ENCODE data around the gene SLC22A31.
"Not testable (repeated sequence)": the region's sequence is repeated elsewhere in the genome, so short reads cannot be mapped to it uniquely, and the experiment has no call there.

SLC22A31 gene

DNA sequence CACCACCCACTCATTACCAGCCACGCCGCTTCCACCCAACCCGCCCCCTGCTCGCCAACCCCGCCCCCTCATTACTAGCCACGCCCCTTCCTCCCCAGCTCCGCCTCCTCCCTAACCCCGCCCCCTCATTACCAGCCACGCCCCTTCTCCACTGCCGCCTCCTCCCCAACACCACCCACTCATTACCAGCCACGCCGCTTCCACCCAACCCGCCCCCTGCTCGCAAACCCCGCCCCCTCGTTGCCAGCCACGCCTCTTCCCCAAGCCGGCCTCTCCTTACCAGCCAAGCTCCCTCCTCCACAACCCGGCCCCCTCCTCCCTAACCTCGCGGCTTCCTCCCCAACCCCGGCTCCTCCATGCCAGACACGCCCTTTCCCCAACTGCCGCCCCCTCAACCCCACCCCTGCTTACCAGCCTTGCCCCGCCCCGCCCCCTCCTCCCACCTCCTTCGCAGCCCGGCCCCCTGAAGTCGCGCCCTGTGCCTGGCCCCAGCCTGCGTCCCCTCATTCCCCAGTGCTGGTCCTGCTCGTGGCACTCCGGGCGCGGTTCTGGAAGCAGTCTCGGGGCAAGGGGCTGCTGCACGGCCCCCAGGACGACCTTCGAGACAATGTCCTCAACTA lies 7.3 kb downstream of the SLC22A31 start:
- no peak for DNase-seq

DNA sequence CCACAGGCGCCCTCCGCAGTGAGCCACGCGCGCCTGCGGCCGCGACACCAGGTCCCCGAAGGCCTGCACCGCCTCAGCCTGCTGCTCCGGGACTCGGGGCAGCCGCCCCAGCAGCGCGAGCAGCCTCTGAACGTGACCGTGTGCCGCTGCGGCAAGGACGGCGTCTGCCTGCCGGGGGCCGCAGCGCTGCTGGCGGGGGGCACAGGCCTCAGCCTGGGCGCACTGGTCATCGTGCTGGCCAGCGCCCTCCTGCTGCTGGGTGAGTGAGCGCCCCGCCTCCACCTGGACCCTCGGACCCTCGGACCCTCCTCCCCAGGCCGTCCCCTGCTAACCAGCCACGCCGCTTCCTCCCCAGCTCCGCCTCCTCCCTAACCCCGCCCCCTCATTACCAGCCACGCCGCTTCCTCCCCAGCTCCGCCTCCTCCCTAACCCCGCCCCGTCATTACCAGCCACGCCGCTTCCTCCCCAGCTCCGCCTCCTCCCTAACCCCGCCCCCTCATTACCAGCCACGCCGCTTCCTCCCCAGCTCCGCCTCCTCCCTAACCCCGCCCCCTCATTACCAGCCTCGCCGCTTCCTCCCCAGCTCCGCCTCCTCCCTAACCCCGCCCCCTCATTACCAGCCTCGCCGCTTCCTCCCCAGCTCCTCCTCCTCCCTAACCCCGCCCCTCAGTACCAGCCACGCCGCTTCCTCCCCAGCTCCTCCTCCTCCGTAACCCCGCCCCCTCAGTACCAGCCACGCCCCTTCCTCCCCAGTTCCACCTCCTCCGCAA lies 8.0 kb downstream of the SLC22A31 start:
- DNase-seq: peak in 1 of 2 donors; percentile 1

DNA sequence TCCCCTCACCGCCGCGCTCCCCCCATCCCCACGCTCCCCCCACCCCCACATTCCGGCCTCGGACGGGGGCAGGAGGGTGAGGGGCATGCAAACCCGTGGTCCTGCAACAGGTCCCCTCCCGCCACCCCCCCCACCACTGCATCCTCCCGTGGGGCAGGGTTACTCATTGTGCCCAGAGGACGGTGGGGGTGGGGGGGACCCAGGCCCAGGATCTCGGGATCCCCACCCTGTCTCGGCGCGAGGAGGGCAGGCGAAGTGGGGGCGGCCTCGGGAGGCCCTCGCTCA lies 8.5 kb downstream of the SLC22A31 start:
- DNase-seq: no peak

DNA sequence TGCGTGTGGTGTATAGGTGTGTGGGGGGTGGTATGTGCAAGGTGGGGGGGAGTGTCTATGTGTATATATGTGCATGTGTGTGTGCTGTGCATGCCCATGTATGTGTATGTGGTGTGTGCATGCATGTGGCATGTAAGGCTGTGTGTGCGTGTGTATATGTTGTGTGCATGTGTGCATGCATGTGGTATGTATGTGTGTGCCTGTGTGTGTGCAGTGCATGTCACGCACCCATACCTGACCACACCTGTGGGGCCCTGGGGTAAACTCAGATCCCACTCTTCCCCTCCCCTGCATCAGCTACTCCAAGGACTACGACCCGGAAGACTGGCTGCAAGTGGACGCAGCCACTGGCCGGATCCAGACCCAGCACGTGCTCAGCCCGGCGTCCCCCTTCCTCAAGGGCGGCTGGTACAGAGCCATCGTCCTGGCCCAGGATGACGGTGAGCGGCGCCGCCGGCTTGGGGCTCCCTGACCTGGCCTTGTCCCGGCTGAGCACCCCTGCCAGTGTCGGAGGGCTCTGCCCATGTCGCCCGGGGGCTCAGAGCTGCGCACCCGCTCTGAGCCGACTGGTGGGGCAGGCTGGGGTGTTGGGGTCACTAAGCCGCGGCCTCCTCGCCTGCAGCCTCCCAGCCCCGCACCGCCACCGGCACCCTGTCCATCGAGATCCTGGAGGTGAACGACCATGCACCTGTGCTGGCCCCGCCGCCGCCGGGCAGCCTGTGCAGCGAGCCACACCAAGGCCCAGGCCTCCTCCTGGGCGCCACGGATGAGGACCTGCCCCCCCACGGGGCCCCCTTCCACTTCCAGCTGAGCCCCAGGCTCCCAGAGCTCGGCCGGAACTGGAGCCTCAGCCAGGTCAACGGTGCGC lies 9.1 kb downstream of the SLC22A31 start:
- DNase-seq: no peak

DNA sequence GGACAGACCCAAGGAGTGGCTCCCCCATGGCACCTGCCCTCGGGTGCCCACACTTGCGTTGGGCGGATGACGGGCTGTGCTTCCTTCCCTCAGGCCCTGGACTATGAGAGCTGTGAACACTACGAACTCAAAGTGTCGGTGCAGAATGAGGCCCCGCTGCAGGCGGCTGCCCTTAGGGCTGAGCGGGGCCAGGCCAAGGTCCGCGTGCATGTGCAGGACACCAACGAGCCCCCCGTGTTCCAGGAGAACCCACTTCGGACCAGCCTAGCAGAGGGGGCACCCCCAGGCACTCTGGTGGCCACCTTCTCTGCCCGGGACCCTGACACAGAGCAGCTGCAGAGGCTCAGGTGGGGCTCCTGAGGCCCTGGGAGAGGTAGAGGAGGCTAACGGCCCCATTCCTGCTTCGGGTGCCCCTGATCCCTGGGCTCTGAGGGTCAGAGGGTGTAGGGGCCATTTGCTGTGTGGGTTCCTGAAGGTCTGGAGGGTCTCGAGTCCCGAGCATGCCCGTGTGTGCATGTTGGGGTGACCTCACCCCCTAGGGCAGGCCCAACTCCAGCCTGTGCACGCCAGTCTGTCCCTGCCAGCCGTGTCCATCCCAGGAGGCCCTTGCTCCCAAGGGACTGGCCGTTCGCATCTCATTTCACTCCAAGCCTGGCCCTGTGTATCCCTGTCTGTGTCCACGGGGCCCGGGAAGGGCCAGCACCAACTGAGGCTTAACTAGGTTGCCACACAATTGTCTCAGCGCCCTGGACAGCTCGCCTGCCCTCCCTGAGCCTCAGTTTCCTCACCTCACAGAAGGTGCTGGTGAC lies 10.0 kb downstream of the SLC22A31 start:
- DNase-seq: no peak

DNA sequence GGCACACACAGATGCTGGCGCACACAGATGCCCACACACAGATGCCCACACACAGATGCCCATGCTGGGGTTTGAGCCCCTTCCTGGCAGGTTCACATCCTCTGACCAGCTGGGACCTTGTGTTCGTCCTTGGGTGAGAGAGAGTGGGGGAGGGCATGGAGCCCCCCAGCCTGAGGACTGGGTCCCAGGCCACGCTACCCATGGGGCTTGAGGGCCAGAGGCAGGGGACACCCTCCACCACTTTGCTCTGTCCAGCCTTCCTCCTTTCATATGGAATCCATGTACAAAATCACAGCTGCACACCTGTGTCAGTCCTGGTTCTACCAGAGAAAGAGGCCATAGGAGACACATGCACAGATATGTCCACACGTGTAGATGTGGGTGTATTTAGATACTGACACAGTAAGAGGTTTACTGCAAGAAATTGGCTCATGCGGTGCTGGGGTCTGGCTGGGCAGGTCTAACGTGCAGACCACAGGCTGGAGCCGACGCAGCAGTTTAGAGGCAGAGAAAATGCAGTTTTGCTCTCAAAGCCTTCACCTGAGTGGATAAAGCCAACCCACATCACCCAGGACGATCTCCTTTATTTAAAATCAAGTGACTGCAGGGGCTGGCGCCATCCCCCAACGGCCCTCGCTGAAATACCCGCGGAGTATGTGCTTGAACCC lies 10.8 kb downstream of the SLC22A31 start:
- DNase-seq: no peak

DNA sequence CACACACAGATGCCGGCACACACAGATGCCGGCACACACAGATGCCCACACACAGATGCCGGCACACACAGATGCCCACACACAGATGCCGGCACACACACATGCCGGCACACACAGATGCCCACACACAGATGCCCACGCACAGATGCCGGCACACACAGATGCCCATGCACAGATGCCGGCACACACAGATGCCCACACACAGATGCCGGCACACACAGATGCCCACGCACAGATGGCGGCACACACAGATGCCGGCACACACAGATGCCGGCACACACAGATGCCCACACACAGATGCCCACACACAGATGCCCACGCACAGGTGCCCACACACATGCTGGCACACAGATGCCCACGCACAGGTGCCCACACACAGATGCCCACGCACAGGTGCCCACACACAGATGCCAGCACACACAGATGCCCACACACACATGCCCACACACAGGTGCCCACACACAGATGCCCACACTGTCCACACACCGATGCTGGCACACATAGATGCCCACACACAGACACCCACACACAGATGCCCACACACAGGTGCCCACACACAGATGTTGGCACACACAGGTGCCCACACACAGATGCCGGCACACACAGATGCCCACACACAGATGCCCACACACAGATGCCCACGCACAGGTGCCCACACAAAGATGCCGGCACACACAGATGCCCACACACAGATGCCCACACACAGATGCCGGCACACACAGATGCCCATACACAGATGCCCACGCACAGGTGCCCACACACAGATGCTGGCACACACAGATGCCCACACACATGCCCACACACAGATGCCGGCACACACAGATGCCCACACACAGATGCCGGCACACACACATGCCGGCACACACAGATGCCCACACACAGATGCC lies 11.6 kb downstream of the SLC22A31 start:
- not testable (repeated sequence) for DNase-seq

DNA sequence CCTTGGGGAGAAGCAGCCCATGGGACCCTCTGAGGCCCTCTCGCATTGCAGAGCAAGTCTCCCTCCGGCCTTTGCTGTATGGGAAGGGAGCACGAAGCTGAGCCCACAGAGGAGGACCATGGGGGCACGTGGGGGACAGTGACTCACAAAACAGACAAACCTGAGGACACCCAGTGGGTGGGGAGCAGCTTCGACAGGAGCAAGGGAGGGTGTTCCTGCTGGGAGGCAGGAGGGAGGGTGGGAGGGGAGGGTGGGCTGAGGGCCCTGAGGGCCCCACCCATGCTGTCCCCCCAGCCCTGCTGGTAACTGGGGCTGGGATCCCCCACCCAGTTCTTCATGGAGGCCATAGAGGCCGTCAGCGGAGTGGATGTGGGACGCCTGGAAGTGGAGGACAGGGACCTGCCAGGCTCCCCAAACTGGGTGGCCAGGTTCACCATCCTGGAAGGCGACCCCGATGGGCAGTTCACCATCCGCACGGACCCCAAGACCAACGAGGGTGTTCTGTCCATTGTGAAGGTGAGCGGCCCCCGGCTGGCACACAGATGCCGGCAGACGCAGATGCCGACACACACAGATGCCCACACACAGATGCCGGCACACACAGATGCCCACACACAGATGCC lies 12.5 kb downstream of the SLC22A31 start:
- no peak for DNase-seq

DNA sequence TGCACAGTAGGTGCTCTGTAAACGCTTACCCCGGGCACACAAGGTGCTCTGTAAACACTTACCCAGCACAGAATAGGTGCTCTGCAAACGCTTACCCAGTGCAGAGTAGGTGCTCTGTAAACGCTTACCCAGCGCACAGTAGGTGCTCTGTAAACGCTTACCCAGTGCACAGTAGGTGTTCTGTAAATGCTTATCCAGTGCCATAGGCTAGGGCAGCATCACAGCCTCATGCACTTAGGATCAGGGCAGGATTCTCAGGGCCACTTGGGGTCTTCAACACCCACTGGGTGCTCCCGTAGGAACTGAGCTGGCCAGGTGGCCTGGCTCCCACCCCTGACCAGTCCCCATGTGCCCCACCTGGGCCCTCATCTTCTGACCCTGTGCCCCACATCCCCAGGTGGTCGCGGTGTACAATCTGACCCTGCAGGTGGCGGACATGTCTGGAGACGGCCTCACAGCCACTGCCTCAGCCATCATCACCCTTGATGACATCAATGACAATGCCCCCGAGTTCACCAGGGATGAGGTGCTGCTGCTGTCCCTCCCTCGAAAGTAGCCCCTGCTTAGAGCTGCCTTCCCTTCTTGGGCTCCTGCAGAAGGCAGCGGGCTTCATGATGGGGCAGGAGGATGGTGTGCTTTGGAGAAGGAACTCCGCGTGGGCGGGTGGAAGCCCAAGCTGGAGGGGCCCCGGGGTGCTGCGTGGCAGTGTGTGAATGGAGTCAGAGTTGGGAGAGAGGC lies 13.1 kb downstream of the SLC22A31 start:
- no peak for DNase-seq

DNA sequence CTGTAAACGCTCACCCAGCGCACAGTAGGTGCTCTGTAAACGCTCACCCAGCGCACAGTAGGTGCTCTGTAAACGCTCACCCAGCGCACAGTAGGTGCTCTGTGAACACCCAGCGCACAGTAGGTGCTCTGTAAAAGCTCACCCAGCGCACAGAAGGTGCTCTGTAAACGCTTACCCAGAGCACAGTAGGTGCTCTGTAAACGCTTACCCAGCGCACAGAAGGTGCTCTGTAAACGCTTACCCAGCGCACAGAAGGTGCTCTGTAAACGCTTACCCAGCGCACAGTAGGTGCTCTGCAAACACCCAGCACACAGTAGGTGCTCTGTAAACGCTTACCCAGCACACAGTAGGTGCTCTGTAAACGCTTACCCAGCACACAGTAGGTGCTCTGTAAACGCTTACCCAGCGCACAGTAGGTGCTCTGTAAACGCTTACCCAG lies 13.7 kb downstream of the SLC22A31 start:
- not testable (repeated sequence) for DNase-seq

DNA sequence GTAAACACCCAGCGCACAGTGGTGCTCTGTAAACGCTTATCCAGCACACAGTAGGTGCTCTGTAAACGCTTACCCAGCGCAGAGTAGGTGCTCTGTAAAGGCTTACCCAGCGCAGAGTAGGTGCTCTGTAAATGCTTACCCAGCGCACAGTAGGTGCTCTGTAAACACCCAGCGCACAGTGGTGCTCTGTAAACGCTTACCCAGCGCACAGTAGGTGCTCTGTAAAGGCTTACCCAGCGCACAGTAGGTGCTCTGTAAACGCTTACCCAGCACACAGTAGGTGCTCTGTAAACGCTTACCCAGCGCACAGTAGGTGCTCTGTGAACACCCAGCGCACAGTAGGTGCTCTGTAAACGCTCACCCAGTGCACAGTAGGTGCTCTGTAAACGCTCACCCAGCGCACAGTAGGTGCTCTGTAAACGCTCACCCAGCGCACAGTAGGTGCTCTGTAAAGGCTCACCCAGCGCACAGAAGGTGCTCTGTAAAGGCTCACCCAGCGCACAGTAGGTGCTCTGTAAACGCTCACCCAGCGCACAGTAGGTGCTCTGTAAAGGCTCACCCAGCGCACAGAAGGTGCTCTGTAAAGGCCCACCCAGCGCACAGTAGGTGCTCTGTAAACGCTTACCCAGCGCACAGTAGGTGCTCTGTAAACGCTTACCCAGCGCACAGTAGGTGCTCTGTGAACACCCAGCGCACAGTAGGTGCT lies 14.3 kb downstream of the SLC22A31 start:
- not testable (repeated sequence) for DNase-seq

DNA sequence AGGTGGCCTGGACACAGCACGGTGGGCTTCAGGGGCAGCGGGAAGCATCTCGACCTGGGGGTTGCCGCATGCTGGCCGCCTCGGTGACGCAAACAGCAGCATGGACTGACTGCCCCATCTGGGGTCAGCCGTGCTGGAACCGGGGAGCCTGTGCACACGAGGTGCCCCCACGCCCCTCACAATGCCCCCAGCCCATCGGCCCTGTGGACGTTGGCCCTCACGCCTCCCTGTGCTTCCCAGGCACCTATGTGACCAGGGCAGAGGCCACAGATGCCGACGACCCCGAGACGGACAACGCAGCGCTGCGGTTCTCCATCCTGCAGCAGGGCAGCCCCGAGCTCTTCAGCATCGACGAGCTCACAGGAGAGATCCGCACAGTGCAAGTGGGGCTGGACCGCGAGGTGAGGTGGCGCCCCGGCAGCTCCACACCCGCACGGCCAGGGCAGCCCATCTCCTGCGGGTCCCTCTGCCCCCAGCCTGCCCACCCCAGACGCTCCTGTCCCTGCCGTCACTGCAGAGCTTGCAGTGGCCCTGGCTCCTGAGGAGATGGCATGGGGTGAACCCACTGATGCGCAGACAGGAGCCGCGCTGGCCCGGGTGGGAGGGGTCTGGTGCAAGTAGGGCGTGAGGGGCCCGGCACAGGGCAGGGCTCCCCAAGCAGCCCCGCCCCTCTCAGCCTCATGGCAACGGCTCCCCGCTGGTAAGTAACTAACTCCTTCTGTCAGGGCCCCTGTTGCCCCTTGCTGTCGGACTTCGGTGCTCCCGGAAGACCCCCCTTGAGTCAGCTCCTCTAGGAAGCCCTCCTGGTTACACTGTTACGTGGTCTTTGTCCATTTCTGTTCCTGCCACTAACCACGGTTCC lies 15.2 kb downstream of the SLC22A31 start:
- no peak for DNase-seq

DNA sequence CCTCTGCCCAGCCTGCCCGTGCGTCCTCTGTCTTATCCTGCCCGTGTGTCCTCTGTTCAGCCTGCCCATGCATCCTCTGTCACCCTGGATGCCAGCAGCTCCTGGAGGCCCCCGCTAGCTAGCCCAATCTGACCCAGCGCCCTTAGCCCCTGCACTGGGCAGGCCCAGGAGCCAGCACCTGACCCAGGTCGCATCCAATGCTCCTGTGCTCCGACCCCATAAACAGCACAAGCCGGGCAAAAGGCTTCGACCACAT lies 15.7 kb downstream of the SLC22A31 start:
- DNase-seq: no peak

DNA sequence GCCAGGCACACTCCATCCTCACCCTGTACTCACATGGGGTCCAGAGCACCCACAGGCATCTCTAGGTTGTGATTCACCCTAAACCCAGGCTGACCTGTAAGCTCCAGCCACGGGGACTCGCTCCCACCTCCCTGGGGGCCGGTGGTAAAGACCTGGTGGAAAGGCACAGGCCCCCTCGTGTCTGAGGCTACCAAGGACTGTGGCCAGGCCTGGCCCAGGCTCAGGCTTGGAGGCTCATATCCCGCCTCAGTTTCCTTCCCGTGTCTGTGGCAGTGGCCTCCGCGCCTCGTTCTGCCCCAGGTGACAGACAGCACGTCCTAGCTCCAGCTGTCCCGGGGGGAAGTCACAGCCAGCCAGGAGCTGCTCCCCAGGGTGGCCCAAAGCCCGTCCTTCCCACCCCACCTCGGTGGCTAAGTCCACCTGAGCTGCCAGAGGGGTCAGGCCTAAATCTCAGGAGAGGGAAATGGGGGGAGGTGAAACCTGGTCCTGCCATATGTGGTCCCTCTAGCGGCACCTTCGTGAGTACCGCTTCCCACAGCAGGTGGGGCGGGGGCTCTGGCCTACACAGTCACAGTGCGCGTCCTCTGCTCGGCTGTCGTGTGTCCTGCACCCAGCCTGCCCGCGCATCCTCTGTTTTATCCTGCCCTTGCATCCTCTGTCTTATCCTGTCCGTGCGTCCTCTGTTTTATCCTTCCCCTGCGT lies 16.2 kb downstream of the SLC22A31 start:
- no peak for DNase-seq

DNA sequence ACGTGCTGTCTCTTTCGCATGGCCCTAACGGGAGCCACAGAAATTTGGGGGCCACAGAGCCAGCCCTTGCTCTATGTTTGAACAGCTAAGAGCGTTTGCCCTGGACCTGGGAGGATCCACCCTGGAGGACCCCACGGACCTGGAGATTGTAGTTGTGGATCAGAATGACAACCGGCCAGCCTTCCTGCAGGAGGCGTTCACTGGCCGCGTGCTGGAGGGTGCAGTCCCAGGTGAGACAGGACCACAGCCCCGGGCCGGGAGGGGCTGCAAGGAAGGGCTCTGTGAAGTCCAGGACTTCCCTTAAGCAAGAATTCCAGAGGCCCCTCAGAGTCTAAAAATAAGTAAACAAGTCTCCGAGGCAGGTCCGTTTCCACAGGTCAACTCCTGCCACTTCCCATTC lies 16.9 kb downstream of the SLC22A31 start:
- DNase-seq: no peak

DNA sequence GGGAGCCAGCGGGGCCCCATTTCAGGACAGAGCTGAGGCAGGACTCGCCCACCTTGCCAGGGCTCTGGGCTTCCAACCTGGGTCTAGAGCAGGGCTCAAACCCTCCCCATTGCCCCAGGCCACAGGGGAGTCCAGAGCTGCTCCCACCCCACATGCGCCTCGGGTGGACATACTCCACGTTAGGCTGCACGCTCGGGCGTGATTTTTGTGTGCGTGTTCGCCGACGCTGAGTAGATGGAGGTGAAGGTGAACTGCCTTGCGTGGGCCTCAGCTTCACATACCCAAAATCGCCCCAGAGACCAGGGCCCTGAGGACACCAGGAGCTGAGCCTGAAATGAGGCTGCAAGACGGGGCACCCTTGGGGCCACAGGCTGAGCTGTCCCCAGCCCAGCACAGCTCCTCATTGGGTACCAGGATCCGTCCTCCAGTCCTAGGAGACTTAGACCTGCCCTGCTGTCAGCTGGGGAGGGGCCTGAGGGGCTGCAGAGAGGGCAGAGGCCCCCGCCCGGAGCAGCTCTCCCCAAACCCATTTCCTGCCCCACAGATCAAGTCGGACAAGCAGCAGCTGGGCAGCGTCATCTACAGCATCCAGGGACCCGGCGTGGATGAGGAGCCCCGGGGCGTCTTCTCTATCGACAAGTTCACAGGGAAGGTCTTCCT lies 20.6 kb downstream of the SLC22A31 start:
- no peak for DNase-seq

DNA sequence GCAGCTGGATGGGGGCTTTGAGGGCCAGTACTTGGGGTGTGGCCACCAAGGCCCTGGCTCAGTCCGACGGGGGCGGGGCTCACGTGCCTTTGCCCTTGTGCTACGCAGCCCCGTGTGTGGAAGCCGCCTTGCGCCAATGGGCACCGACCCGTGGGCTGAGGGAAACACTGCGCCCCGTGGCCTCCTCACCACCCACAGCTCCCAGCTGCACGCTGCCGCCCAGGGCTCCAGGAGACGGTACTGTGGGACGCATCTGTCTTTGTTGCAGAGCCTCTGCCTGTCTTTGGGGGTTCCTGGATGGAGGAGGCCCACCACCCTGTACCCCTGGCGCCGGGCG lies 21.2 kb downstream of the SLC22A31 start:
- DNase-seq: no peak

Measured in hippocampal formation (tissue), 2 donors.